Lung (tissue), 12 donors: ENCODE data around the gene STK11. TPM values are rescaled to one million over a fixed set of nuclear protein-coding genes. Genes with fewer than 3 reads are reported as not detected.
A peak's percentile ranks its signal among the peaks of the same experiment; 100 is the strongest.

Experiments
- ATAC-seq: fragments of 200-7000 bp; cut with Tn5 transposase; one replicate; pipeline ENCODE4 v1.9.1; 2020; ENCODE audit warnings: moderate number of reproducible peaks; ENCODE audit not compliant: insufficient read depth, low FRiP score
- DNase-seq, 3 donors: peaks; one replicate each; pipeline ENCODE4 v3.0.0-alpha.2; 2013 to 2017
- H3K27ac ChIP-seq, 2 donors: one replicate each; pipeline ENCODE4 v1.5.1; 2013; ENCODE audit warnings: mild to moderate bottlenecking in 2 of 2, moderate library complexity in 2 of 2, control low read depth in 1 of 2, inconsistent platforms in 1 of 2, low read depth in 1 of 2, low read length in 1 of 2
- H3K27me3 ChIP-seq, 3 donors: one replicate each; pipeline ENCODE4 v1.5.1; 2013; ENCODE audit warnings: low read length in 2 of 3; ENCODE audit not compliant: control insufficient read depth in 3 of 3, insufficient read depth in 3 of 3
- H3K36me3 ChIP-seq, 4 donors: one replicate each; pipeline ENCODE4 v1.5.1; 2013; ENCODE audit warnings: low read length in 4 of 4, mild to moderate bottlenecking in 1 of 4, moderate library complexity in 1 of 4; ENCODE audit not compliant: control insufficient read depth in 4 of 4, insufficient read depth in 4 of 4
- H3K4me1 ChIP-seq, 5 donors: one replicate each; pipeline ENCODE4 v1.5.1; 2013; ENCODE audit warnings: low read length in 5 of 5, mild to moderate bottlenecking in 2 of 5, moderate library complexity in 1 of 5; ENCODE audit not compliant: control insufficient read depth in 5 of 5, insufficient read depth in 5 of 5
- H3K4me3 ChIP-seq: one replicate; pipeline ENCODE4 v1.5.1; 2013; ENCODE audit warnings: mild to moderate bottlenecking, control low read depth, moderate library complexity
- H3K9ac ChIP-seq, 2 donors: one replicate each; pipeline ENCODE4 v1.5.1; 2013; ENCODE audit warnings: low read length in 2 of 2, control low read depth in 1 of 2; ENCODE audit not compliant: insufficient read depth in 1 of 2
- H3K9me3 ChIP-seq, 4 donors: one replicate each; pipeline ENCODE4 v1.5.1; 2013; ENCODE audit warnings: low read length in 3 of 4, mild to moderate bottlenecking in 1 of 4, moderate library complexity in 1 of 4; ENCODE audit not compliant: control insufficient read depth in 4 of 4, insufficient read depth in 3 of 4
- CTCF ChIP-seq: IDR thresholded peaks from 2 replicates; pipeline ENCODE4 v1.5.1; 2012; ENCODE audit warnings: mild to moderate bottlenecking; ENCODE audit errors: control extremely low read depth, extremely low read depth
- WGBS, 2 donors: extraction: QIAGEN DNeasy Blood & Tissue Kit; methylation state at CpG; one replicate each; pipeline ENCODE4 v1.1.7; 2013; 5-methylcytosine and 5-hydroxymethylcytosine counted together
- polyA plus RNA-seq, 2 donors: library from polyadenylated mRNA; stranded (reverse); fragments of 200-250 nt; gene quantifications; one replicate each; pipeline ENCODE4 v1.2.1, GENCODE V29; 2013
- total RNA-seq, 2 donors: library from RNA; depleted of rRNA in 1 of 2; stranded (reverse); fragments of >200 nt in 1 of 2; gene quantifications; one replicate each; pipeline ENCODE4 v1.2.1, GENCODE V29; 2014 to 2021
- donor health status: control.
- donor health status: control.
- donor health status: Bipolar disorder and iron deficiency.
- donor health status: healthy.
- donor health status: DM: yes; HTN: yes; CAD: no.

Gene STK11
- total and polyA plus RNA-seq, 4 donors, result 43.1 to 59.8 (median 54.6) TPM

GRCh38 chr19:1238369-1239303 is 33.1 kb downstream of the STK11 start:
- Histone ChIP-seq H3K27me3 (no peaks in the 10 kb centered on the region), H3K4me3 (no peak overlapping the region), H3K9me3 (no peaks in the 10 kb centered on the region), H3K27ac (peak overlapping the region in 1 of 2 donors; percentile 18), H3K36me3 (no peaks in the 10 kb centered on the region), H3K9ac (no peak overlapping the region), H3K4me1 (peaks cover 0 to 29% (median 7%) of the 10 kb centered on the region in 5 donors)
- no peak for TF ChIP-seq CTCF
- DNase-seq (peak in 1 of 3 donors; percentile 7), ATAC-seq (no peak)
- 65 to 70% methylated on average over 31 to 34 of the region's 34 CpGs for WGBS, 2 donors

DNA sequence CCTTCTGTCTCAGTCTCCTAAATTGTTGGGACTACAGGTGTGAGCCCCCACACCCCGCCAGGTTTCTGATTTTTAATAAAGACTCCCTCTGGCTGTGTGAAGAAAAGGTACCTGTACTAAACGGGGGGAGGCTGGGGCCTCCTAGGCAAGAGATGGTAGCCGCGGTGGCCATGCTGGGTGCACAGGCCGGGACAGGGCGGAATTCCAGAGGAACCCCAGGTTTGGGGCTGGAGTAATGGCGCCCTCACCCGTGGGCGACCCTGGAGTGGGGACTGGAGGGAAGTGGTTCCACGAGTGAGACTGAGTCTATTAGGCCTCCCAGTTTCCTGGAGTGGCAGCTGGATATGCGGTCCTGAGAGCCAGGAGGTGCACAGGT is 33.8 kb downstream of the STK11 start:
- Histone ChIP-seq H3K9ac (no peak overlapping the region), H3K27ac (peak overlapping the region in 1 of 2 donors; percentile 80), H3K4me1 (peaks cover 0 to 37% (median 15%) of the 10 kb centered on the region in 5 donors), H3K4me3 (no peak overlapping the region), H3K27me3 (no peaks in the 10 kb centered on the region), H3K9me3 (no peaks in the 10 kb centered on the region), H3K36me3 (peaks cover 0 to 4% (median 0%) of the 10 kb centered on the region in 4 donors)
- DNase-seq (no peak), ATAC-seq (no peak)
- no peak for TF ChIP-seq CTCF
- 79 to 81% methylated on average over 11 of the region's 11 CpGs for WGBS, 2 donors

DNA sequence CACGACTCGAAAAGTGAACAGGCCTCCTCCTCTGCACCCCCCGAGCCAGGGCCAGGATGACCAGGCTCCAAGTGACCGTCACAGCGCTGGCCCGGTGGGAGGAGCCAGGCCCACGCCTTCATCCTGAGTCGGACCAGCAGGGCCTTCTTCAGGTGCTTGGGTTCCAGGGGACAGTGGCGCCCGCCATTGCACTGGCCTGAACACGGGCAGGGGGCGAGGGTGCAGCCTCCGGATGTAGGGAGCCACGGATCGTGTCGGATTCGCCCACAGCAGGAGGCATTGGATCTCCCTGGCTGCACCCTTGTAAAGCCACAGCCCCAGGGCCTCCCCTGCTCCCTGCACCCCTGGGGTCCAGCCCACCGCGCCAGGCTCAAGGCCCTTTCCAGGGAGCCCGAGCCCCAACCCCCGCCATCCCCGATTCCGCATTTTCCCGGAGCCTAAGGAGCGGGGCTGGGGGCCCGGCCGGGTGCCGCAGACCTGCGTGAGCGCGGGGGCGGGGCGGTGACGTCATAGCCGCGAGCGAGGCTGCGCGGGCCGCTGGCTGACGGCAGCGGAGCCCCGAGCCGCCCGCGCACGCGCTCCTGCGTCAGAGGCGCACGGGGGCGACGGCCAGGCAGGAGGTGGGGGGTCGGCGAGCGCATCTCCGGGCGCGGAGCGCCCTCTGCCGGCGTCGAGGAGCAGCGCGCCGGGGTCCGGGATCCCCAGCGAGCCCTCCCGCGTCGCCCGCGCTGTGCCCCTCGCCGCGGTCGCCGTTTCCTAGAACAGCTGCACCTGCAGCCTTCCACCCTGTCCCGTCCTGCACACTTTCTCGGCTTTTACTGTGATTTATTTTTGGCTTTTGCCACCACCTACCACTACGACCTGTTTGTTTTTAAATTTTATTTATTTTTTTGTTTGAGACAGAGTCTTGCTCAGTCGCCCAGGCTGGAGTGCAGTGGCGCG is 34.5 kb downstream of the STK11 start:
- Histone ChIP-seq H3K9me3 (no peaks in the 10 kb centered on the region), H3K36me3 (peaks cover 0 to 4% (median 0%) of the 10 kb centered on the region in 4 donors), H3K9ac (no peak overlapping the region), H3K27ac (peak overlapping the region; percentile 70 to 80), H3K27me3 (no peaks in the 10 kb centered on the region), H3K4me1 (peaks cover 0 to 43% (median 22%) of the 10 kb centered on the region in 5 donors), H3K4me3 (no peak overlapping the region)
- DNase-seq, result peak; percentile 90 to 95 (median 92)
- ATAC-seq, result no peak
- 11 to 14% methylated on average over 64 to 84 of the region's 84 CpGs for WGBS, 2 donors
- TF ChIP-seq CTCF, result peak; percentile 79
